Mesothelial cell of epicardium (in vitro differentiated cells): ENCODE results near the gene GALE. TPM values are rescaled to one million over a fixed set of nuclear protein-coding genes. Genes with fewer than 3 reads are reported as not detected.

ENCODE experiments used
- DNase-seq, 2 experiments: peaks; one replicate each; pipeline ENCODE4 v3.0.0; 2021; ENCODE audit warnings: low spot score in 2 of 2; ENCODE audit not compliant: unreplicated experiment in 2 of 2
- H3K27ac Mint-ChIP-seq: 2 replicates; pipeline ENCODE4 v1.8.0; 2021; ENCODE audit warnings: mixed read lengths
- H3K27me3 Mint-ChIP-seq: 2 replicates; pipeline ENCODE4 v1.8.0; 2021; ENCODE audit warnings: low read depth, mixed read lengths
- H3K36me3 Mint-ChIP-seq: 2 replicates; pipeline ENCODE4 v1.8.0; 2021; ENCODE audit warnings: mixed read lengths
- H3K4me1 Mint-ChIP-seq: 2 replicates; pipeline ENCODE4 v1.8.0; 2021; ENCODE audit warnings: mixed read lengths
- H3K4me3 Mint-ChIP-seq: 2 replicates; pipeline ENCODE4 v1.8.0; 2021; ENCODE audit warnings: mild to moderate bottlenecking, moderate library complexity, mixed read lengths
- H3K9me3 Mint-ChIP-seq: 2 replicates; pipeline ENCODE4 v1.8.0; 2021; ENCODE audit warnings: mixed read lengths
- total RNA-seq: library from RNA; stranded (reverse); gene quantifications from 3 replicates; pipeline ENCODE4 v1.2.1, GENCODE V29; 2021
- TF ChIP-seq, protein P1 (sequence below): fragments of 200-600 bp; sonication (generic); IDR thresholded peaks from one replicate; pipeline ENCODE4 v1.5.0; 2021; ENCODE audit warnings: antibody characterized with exemption; ENCODE audit not compliant: unreplicated experiment

GALE gene
- total RNA-seq, 1 donor from 2014 or later, result 22.5 TPM

- no peaks in the 10 kb centered on the region for H3K9me3 Mint-ChIP-seq
- no peaks in the 10 kb centered on the region for H3K36me3 Mint-ChIP-seq
- TF ChIP-seq, protein P1, sequence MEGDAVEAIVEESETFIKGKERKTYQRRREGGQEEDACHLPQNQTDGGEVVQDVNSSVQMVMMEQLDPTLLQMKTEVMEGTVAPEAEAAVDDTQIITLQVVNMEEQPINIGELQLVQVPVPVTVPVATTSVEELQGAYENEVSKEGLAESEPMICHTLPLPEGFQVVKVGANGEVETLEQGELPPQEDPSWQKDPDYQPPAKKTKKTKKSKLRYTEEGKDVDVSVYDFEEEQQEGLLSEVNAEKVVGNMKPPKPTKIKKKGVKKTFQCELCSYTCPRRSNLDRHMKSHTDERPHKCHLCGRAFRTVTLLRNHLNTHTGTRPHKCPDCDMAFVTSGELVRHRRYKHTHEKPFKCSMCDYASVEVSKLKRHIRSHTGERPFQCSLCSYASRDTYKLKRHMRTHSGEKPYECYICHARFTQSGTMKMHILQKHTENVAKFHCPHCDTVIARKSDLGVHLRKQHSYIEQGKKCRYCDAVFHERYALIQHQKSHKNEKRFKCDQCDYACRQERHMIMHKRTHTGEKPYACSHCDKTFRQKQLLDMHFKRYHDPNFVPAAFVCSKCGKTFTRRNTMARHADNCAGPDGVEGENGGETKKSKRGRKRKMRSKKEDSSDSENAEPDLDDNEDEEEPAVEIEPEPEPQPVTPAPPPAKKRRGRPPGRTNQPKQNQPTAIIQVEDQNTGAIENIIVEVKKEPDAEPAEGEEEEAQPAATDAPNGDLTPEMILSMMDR, result no peak
- DNase-seq, result no peak
- H3K27ac Mint-ChIP-seq, result peak overlapping the region; percentile 97
- H3K4me1 Mint-ChIP-seq, result peaks cover 13% of the 10 kb centered on the region
- peak overlapping the region; percentile 96 for H3K4me3 Mint-ChIP-seq
- H3K27me3 Mint-ChIP-seq, result no peaks in the 10 kb centered on the region
Observed at GRCh38 chr1:23825762-23826522, 25.4 kb upstream of the GALE start.

- H3K9me3 Mint-ChIP-seq, result no peaks in the 10 kb centered on the region
- H3K4me3 Mint-ChIP-seq, result peak within 1 kb of the TSS; percentile 96
- peaks cover 13% of the 10 kb centered on the region for H3K4me1 Mint-ChIP-seq
- TF ChIP-seq, protein P1, result no peak
- peak within 1 kb of the TSS; percentile 97 for H3K27ac Mint-ChIP-seq
- no peaks in the 10 kb centered on the region for H3K27me3 Mint-ChIP-seq
- DNase-seq, result peak; percentile 89
- no peaks in the 10 kb centered on the region for H3K36me3 Mint-ChIP-seq
Observed at GRCh38 chr1:23825076-23825761, 24.7 kb upstream of the GALE start, which contains the start of gene HMGCL. HMGCL (minus strand) TSS chr1:23825429; CDS start chr1:23825415, 14 bp downstream.

- Mint-ChIP-seq H3K4me1 (peaks cover 13% of the 10 kb centered on the region), H3K27me3 (no peaks in the 10 kb centered on the region), H3K27ac (peak overlapping the region; percentile 97), H3K4me3 (peak overlapping the region; percentile 96), H3K36me3 (no peaks in the 10 kb centered on the region), H3K9me3 (no peaks in the 10 kb centered on the region)
- TF ChIP-seq, protein P1, result no peak
- DNase-seq, result no peak
Observed at GRCh38 chr1:23824711-23825075, 24.1 kb upstream of the GALE start.

- no peaks in the 10 kb centered on the region for H3K27me3 Mint-ChIP-seq
- no peaks in the 10 kb centered on the region for H3K9me3 Mint-ChIP-seq
- peak overlapping the region; percentile 28 for H3K27ac Mint-ChIP-seq
- TF ChIP-seq, protein P1, result no peak
- no peaks in the 10 kb centered on the region for H3K36me3 Mint-ChIP-seq
- no peak for DNase-seq
- H3K4me1 Mint-ChIP-seq, result peaks cover 13% of the 10 kb centered on the region
- peak overlapping the region; percentile 96 for H3K4me3 Mint-ChIP-seq
Observed at GRCh38 chr1:23823767-23824166, 23.2 kb upstream of the GALE start.

DNA sequence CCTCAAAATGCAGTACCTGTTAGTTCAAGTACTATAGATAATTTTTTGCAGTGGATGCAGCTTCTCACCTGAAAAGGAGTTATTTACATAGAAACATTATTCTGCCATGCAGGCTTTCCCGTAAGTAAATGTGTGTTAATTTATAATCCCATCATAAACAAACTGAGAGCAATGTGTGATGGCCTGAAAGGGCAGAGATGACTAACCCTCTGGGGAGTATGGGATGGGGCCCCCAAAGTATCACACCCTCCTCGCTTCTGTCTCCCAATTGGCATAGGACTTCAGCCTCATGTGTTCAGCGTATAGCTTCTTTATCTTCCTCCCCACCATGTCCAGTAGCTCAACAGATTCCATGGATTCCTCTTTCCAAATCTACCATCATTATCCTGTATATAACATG lies 17.1 kb upstream of the GALE start:
- Mint-ChIP-seq H3K4me1 (no peaks in the 10 kb centered on the region), H3K4me3 (no peak overlapping the region), H3K36me3 (peaks cover 6% of the 10 kb centered on the region), H3K9me3 (no peaks in the 10 kb centered on the region), H3K27me3 (no peaks in the 10 kb centered on the region), H3K27ac (no peak overlapping the region)
- no peak for DNase-seq
- TF ChIP-seq, protein P1, result no peak
